SW480 (cell line): ENCODE data around the gene TNFRSF18.
A peak's percentile ranks its signal among the peaks of the same experiment; 100 is the strongest.

Source experiments
- DNase-seq: peaks from one replicate; pipeline ENCODE4 v3.0.0-alpha.2; 2016; ENCODE audit warnings: low spot score

TNFRSF18 gene

GRCh38 chr1:1165900-1166421, 40.4 kb downstream of the TNFRSF18 start:
- DNase-seq: peak; percentile 79

GRCh38 chr1:1165485-1165884, 40.9 kb downstream of the TNFRSF18 start:
- DNase-seq: peak; percentile 65

GRCh38 chr1:1164701-1165451, 41.5 kb downstream of the TNFRSF18 start:
- DNase-seq: peak; percentile 59

- DNase-seq: no peak
These were observed 42.1 kb downstream of the TNFRSF18 start for GRCh38 chr1:1164361-1164700.

- no peak for DNase-seq
These were observed 42.8 kb downstream of the TNFRSF18 start for GRCh38 chr1:1163538-1164070.

GRCh38 chr1:1162597-1163537, 43.5 kb downstream of the TNFRSF18 start:
- DNase-seq: peak; percentile 96

GRCh38 chr1:1161683-1162079, 44.7 kb downstream of the TNFRSF18 start:
- DNase-seq: no peak

GRCh38 chr1:1161078-1161682, 45.2 kb downstream of the TNFRSF18 start:
- no peak for DNase-seq

- DNase-seq: no peak
These were observed 46.0 kb downstream of the TNFRSF18 start for GRCh38 chr1:1160281-1160930.

GRCh38 chr1:1157914-1158710, 48.3 kb downstream of the TNFRSF18 start:
- DNase-seq: peak; percentile 96

- DNase-seq: peak; percentile 97
These were observed 48.9 kb downstream of the TNFRSF18 start for GRCh38 chr1:1157426-1157913.

GRCh38 chr1:1157033-1157365, 49.4 kb downstream of the TNFRSF18 start:
- no peak for DNase-seq

- no peak for DNase-seq
These were observed 50.0 kb downstream of the TNFRSF18 start for GRCh38 chr1:1156140-1157032.

GRCh38 chr1:1155258-1155657, 51.1 kb downstream of the TNFRSF18 start:
- DNase-seq: no peak

- no peak for DNase-seq
These were observed 52.5 kb downstream of the TNFRSF18 start for GRCh38 chr1:1153874-1154273.
